Fibroblast of villous mesenchyme (primary cell): Measurements from ENCODE around the gene ADAMTS7. TPM values are rescaled to one million over a fixed set of nuclear protein-coding genes. Genes with fewer than 3 reads are reported as not detected.

Experiments used
- DNase-seq: peaks from one replicate; pipeline ENCODE4 v3.0.0-alpha.2; 2010; ENCODE audit warnings: low read depth
- H3K4me3 ChIP-seq: 2 replicates; pipeline ENCODE4 v1.5.1; 2011; ENCODE audit warnings: low read depth, mild to moderate bottlenecking, low read length
- CTCF ChIP-seq: IDR thresholded peaks from 2 replicates; pipeline ENCODE4 v1.5.1; 2012; ENCODE audit warnings: low read depth, mild to moderate bottlenecking, low read length; ENCODE audit not compliant: insufficient read depth
- total RNA-seq: library from RNA; depleted of rRNA; stranded (reverse); fragments of >200 nt; gene quantifications from 2 replicates; pipeline ENCODE4 v1.2.3, GENCODE V29; 2012

The ADAMTS7 gene
- total RNA-seq, 1 donor, result 16.4 TPM

- H3K4me3 ChIP-seq, result no peak overlapping the region
- no peak for DNase-seq
- TF ChIP-seq CTCF, result no peak
Measured at GRCh38 chr15:78828920-78829319, 17.7 kb upstream of the ADAMTS7 start.

GRCh38 chr15:78822514-78822913 lies 11.2 kb upstream of the ADAMTS7 start:
- no peak for DNase-seq
- TF ChIP-seq CTCF, result no peak
- no peak overlapping the region for H3K4me3 ChIP-seq

- DNase-seq, result no peak
Measured at GRCh38 chr15:78811825-78812183, 540 bp upstream of the ADAMTS7 start.

GRCh38 chr15:78810362-78811123 lies 721 bp downstream of the ADAMTS7 start:
- TF ChIP-seq CTCF, result no peak
- H3K4me3 ChIP-seq, result peak overlapping the region; percentile 71
- DNase-seq, result peak; percentile 50

More at GRCh38 chr15:78811825-78812183, 540 bp upstream of the ADAMTS7 start:
- peak; percentile 2 for TF ChIP-seq CTCF
- peak overlapping the region; percentile 52 for H3K4me3 ChIP-seq

- no peak for DNase-seq
- H3K4me3 ChIP-seq, result peak overlapping the region; percentile 71
- TF ChIP-seq CTCF, result no peak
Measured at GRCh38 chr15:78810003-78810361, 1.3 kb downstream of the ADAMTS7 start.

- TF ChIP-seq CTCF, result peak; percentile 67
- DNase-seq, result peak; percentile 44
- H3K4me3 ChIP-seq, result no peak overlapping the region
Measured at GRCh38 chr15:78808550-78808949, 2.7 kb downstream of the ADAMTS7 start.

- no peak for TF ChIP-seq CTCF
- no peak for DNase-seq
- H3K4me3 ChIP-seq, result no peak overlapping the region
Measured at GRCh38 chr15:78807359-78807758, 3.9 kb downstream of the ADAMTS7 start.
